Measurements from ENCODE around the gene RTN3.

RTN3 gene

DNA sequence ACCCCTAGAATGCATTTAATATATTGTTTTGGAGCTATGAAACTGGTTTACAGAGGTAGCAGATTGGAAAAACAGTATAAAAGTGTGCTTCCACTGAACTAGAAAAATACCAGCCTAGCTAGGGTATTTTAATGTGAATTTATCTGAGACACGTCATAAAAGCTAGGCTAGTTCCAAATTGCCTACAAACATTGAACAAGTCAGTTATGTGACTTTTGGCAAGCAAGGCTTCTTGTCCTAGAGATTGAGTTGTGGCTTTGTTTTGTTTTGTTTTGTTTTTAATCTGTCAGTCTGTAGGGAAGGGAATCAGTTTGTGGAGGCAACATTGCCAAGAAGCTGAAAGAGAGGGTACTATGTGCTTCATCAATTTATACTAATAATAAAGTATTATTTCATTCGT, 24.2 kb downstream of the RTN3 start:
- Mint-ChIP-seq H3K27ac (no peak overlapping the region), H3K4me1 (peaks cover 4% of the 10 kb centered on the region), H3K27me3 (no peaks in the 10 kb centered on the region), H3K4me3 (no peak overlapping the region), H3K9me3 (no peaks in the 10 kb centered on the region), H3K36me3 (ENCODE audit: low read depth) (peaks cover 1% of the 10 kb centered on the region)
- DNase-seq (no peak), ATAC-seq (no peak)

DNA sequence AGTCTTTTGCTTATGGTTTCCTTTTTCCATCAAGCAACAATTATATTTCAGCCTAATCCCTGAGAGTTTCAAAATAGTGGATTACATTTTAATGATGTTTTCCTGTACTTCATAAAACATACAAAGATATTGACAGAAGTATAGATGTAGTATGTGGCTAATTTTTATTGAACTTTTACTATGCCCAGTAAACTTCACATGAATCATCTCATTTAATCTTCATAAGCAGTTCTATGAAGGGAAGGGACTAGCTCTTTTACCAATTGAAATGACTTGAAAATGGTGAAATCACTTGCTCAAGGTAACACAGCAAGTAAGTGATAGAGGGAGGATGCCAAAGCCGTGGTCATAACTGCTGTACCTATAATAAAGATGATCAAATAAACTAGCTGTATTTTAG, 27.5 kb downstream of the RTN3 start:
- Mint-ChIP-seq H3K4me3 (no peak overlapping the region), H3K4me1 (peaks cover 2% of the 10 kb centered on the region), H3K9me3 (no peaks in the 10 kb centered on the region), H3K27me3 (no peaks in the 10 kb centered on the region), H3K27ac (no peak overlapping the region), H3K36me3 (ENCODE audit: low read depth) (no peaks in the 10 kb centered on the region)
- ATAC-seq (no peak), DNase-seq (no peak)

DNA sequence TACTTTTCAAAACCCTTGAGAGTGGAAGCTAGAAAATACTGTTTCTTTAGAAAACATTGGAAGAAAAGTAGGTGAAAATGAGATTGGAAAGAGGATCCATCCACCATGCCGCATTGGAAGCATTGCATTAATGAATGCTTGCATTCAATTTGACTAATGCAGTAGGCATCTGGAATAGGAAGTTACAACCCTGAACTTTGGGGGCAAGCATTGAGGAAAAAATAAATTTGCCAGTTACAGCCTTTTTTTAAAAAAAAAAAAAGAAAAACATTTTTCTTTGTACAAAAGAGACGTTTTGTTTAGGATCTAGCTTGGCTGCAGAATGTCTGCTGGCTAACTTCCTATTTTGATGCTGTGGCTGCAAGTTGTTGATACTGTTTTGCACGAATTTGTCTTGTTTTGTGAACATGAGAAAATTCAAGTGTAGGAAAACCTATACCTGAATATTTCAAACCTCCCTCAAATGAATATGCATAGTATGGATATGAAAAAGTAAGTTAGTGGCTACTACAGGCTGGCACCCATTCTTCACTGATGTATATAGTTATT, 28.1 kb downstream of the RTN3 start:
- no peak for ATAC-seq
- no peaks in the 10 kb centered on the region for H3K4me1 Mint-ChIP-seq

DNA sequence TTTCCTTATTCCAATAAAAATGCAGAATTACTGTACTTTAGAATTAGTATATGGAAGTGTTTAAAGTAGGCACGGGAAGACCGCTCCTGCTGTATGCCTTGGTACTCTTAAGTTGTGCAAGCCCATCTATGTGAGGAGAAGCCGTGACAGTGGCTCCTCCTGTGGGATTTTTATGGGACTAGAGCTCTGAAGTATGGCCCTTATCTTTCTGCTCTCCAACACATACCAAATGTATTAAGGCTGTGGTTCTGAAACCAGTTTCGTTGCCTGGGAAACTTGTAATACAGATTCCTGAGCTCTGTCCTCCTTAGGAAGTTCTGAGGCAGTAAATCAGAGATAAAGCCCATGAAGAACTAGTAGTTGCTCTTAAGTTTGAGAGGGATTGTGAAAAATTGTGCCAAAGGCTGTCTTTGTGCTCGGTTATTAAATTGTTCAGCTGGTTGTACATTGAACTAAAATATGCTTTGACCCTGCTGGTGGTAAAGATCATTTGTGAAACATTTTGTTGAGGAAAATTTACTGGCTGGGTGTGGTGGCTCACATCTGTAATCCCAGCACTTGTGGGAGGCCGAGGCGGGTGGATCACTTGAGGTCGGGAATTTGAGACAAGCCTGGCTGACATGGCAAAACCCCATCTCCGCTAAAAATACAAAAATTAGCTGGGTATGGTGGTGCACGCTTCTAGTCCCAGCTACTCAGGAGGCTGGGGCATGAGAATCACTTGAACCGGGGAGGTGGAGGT, 29.3 kb downstream of the RTN3 start:
- Mint-ChIP-seq H3K4me3 (no peak overlapping the region), H3K27ac (no peak overlapping the region), H3K9me3 (no peaks in the 10 kb centered on the region), H3K4me1 (no peaks in the 10 kb centered on the region), H3K27me3 (no peaks in the 10 kb centered on the region), H3K36me3 (ENCODE audit: low read depth) (peaks cover 2% of the 10 kb centered on the region)
- no peak for ATAC-seq
- DNase-seq = no peak

More for the DNA sequence above, 28.1 kb downstream of the RTN3 start:
- no peak overlapping the region for H3K27ac Mint-ChIP-seq
- H3K27me3 Mint-ChIP-seq = no peaks in the 10 kb centered on the region
- peaks cover 2% of the 10 kb centered on the region for H3K36me3 Mint-ChIP-seq (ENCODE audit: low read depth)
- H3K9me3 Mint-ChIP-seq = no peaks in the 10 kb centered on the region
- no peak for DNase-seq
- H3K4me3 Mint-ChIP-seq = no peak overlapping the region

DNA sequence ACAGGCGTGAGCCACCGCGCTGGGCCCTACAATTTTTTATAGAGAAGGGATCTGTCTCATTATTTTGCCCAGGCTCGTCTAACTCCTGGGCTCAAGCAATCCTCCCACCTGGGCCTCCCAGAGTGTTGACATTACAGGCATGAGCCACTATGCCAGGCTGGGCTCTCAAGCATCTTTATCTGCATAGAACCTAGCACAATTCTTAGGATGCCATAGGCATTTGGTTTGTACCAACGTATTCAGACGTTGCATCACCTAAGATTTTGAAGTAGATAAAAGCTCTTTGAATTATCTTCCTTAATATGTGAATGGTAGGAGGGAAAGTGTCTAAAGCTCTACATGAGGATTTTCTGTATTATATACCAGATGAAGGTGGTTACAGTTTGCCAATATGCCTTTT, 30.5 kb downstream of the RTN3 start:
- no peak overlapping the region for H3K4me3 Mint-ChIP-seq
- H3K9me3 Mint-ChIP-seq = no peaks in the 10 kb centered on the region
- H3K36me3 Mint-ChIP-seq (ENCODE audit: low read depth) = peaks cover 2% of the 10 kb centered on the region
- no peaks in the 10 kb centered on the region for H3K27me3 Mint-ChIP-seq
- no peak overlapping the region for H3K27ac Mint-ChIP-seq
- no peak for ATAC-seq
- DNase-seq = no peak
- H3K4me1 Mint-ChIP-seq = no peaks in the 10 kb centered on the region

DNA sequence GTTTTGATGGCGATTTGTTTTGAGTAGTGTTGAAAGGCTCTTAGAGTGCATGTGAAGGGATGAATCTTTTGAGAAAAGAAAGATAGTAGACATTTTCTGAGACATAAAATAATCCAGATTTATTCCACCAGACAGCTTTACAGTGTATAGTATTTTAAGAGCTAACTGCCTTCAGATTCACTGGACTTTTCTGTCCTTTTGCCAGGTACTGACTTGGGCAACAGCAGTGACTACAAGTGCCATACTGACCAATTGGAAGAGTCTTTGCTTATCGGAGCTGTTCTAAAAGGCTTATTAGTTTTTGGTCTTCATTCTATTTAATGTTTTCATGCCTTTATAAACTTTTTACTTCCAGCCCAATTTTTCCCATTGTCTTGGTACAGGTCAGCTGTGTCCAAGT, 32.5 kb downstream of the RTN3 start:
- ATAC-seq = no peak

DNA sequence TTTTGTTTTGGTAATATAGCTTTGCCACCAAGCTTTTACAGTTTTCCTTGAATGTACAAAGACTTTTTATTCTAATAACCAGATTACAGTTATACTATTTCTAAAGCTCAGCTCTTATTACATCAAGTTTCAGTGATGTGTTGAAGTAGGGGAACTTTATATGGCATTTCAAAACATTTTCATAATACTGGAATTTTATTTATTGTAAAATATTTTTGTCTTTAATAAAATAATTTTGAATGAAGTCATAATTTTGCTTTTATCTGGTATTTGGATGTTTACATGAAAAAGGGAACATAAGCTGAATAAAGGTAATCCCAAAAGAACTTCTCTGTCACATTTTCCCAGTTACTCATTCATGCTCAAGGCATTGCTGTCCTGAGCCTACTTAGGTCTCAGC, 34.7 kb downstream of the RTN3 start:
- ATAC-seq (no peak), DNase-seq (no peak)
- Mint-ChIP-seq H3K27me3 (no peaks in the 10 kb centered on the region), H3K9me3 (no peaks in the 10 kb centered on the region), H3K4me3 (no peak overlapping the region), H3K4me1 (no peaks in the 10 kb centered on the region), H3K36me3 (ENCODE audit: low read depth) (peaks cover 2% of the 10 kb centered on the region), H3K27ac (no peak overlapping the region)

More for the DNA sequence above, 32.5 kb downstream of the RTN3 start:
- Mint-ChIP-seq H3K9me3 (no peaks in the 10 kb centered on the region), H3K27ac (no peak overlapping the region), H3K4me1 (no peaks in the 10 kb centered on the region), H3K4me3 (no peak overlapping the region), H3K36me3 (ENCODE audit: low read depth) (peaks cover 2% of the 10 kb centered on the region), H3K27me3 (no peaks in the 10 kb centered on the region)
- no peak for DNase-seq

DNA sequence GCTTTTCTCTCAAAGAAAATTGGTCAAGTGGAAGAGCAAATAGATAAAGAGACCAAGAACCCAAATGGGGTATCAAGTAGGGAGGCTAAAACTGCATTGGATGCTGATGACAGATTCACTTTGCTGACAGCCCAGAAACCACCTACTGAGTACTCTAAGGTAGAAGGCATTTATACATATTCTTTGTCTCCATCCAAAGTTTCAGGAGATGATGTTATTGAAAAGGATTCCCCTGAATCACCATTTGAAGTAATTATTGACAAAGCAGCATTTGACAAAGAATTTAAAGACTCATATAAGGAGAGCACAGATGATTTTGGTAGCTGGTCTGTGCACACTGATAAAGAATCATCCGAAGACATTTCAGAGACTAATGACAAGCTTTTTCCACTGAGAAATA, 37.7 kb downstream of the RTN3 start:
- H3K36me3 Mint-ChIP-seq (ENCODE audit: low read depth) = peaks cover 2% of the 10 kb centered on the region
- H3K4me3 Mint-ChIP-seq = no peak overlapping the region
- H3K27ac Mint-ChIP-seq = no peak overlapping the region
- H3K27me3 Mint-ChIP-seq = no peaks in the 10 kb centered on the region
- no peaks in the 10 kb centered on the region for H3K9me3 Mint-ChIP-seq
- ATAC-seq = no peak
- no peaks in the 10 kb centered on the region for H3K4me1 Mint-ChIP-seq
- DNase-seq = no peak

DNA sequence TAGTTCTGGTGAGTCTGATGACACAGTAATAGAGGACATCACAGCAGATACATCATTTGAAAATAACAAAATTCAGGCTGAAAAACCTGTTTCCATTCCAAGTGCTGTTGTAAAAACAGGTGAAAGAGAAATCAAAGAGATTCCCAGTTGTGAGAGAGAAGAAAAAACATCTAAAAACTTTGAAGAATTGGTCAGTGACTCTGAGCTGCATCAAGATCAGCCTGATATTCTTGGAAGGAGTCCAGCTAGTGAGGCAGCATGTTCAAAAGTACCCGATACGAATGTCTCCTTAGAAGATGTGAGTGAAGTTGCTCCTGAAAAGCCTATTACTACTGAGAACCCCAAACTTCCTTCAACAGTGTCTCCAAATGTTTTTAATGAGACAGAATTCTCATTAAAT, 38.7 kb downstream of the RTN3 start:
- H3K27ac Mint-ChIP-seq = no peak overlapping the region
- H3K4me1 Mint-ChIP-seq = no peaks in the 10 kb centered on the region
- no peaks in the 10 kb centered on the region for H3K36me3 Mint-ChIP-seq (ENCODE audit: low read depth)
- no peak for ATAC-seq
- no peaks in the 10 kb centered on the region for H3K9me3 Mint-ChIP-seq
- no peak for DNase-seq
- H3K27me3 Mint-ChIP-seq = no peaks in the 10 kb centered on the region
- H3K4me3 Mint-ChIP-seq = no peak overlapping the region

DNA sequence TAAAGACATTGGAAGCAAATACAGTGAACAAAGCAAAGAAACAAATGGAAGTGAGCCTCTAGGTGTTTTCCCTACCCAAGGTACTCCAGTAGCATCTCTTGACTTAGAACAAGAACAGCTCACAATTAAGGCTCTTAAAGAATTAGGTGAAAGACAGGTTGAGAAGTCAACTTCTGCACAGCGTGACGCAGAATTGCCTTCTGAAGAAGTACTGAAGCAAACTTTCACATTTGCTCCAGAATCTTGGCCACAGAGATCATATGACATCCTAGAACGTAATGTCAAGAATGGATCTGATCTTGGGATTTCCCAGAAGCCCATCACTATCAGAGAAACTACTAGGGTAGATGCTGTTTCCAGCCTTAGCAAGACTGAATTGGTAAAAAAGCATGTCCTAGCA, 39.3 kb downstream of the RTN3 start:
- Mint-ChIP-seq H3K4me3 (no peak overlapping the region), H3K27ac (no peak overlapping the region), H3K36me3 (ENCODE audit: low read depth) (no peaks in the 10 kb centered on the region), H3K27me3 (no peaks in the 10 kb centered on the region), H3K4me1 (no peaks in the 10 kb centered on the region), H3K9me3 (no peaks in the 10 kb centered on the region)
- DNase-seq = no peak
- no peak for ATAC-seq

DNA sequence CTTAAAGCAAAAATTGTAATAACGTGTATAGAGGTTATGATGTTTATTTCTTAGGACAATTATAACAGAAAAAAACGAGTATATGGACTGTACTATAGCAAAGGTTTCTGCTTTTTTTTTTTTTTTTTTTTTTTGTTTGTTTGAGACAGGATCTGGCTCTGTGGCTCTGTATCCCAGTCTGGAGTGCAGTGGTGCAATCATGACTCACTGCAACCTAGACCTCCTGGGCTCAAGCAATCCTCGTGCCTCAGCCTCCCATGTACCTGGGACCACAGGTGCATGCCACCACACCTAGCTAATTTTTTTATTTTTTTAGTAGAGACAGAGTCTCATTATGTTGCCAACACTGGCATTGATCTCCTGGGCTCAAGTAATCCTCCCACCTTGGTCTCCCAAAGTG, 48.0 kb downstream of the RTN3 start:
- H3K4me3 Mint-ChIP-seq = no peak overlapping the region

DNA sequence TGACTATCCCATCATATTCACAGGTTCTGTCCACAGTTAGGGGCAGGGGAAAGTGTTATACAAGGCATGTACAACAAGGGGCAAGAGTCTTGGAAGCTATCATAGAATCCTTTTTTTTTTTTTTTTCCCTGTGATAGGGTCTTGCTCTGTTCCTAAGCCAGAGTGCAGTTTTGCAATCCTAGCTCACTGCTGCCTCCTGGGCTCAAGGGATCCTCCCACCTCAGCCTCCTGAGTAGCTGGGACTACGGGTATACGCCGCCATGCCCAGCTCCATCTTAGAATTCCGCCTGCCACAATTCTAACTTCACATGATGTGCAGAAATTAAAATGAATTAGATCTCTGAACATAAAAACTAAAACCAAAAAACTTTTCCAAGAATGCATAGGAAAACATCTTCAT, 55.6 kb downstream of the RTN3 start:
- H3K9me3 Mint-ChIP-seq = no peaks in the 10 kb centered on the region
- H3K27ac Mint-ChIP-seq = no peak overlapping the region
- ATAC-seq (no peak), DNase-seq (no peak)
- H3K36me3 Mint-ChIP-seq (ENCODE audit: low read depth) = no peaks in the 10 kb centered on the region
- peaks cover 2% of the 10 kb centered on the region for H3K4me1 Mint-ChIP-seq
- H3K27me3 Mint-ChIP-seq = no peaks in the 10 kb centered on the region
- no peak overlapping the region for H3K4me3 Mint-ChIP-seq

More for the DNA sequence above, 48.0 kb downstream of the RTN3 start:
- Mint-ChIP-seq H3K9me3 (no peaks in the 10 kb centered on the region), H3K36me3 (ENCODE audit: low read depth) (no peaks in the 10 kb centered on the region), H3K27me3 (no peaks in the 10 kb centered on the region), H3K4me1 (no peaks in the 10 kb centered on the region), H3K27ac (no peak overlapping the region)
- DNase-seq (no peak), ATAC-seq (no peak)

DNA sequence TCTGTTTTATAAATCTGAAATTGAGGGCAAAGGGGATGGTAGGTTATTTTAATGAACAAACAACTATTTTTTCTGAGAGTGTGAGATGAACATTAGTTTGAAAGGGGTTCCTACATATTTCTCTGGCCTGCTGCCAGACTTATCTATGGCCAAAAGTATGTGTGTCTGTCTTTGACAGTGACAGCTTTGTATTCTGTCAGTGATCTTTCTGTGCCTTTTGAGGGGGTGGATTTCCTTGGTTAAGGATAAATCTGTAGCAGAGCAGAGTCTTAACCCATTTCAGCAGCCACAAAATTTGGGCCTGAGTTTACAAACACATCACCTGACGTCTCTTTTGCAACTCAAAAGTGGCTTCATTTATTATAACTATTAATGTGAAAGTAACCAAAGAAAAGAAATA, 56.4 kb downstream of the RTN3 start:
- no peaks in the 10 kb centered on the region for H3K36me3 Mint-ChIP-seq (ENCODE audit: low read depth)
- H3K4me1 Mint-ChIP-seq = peaks cover 2% of the 10 kb centered on the region
- ATAC-seq = no peak
- no peak for DNase-seq
- H3K27ac Mint-ChIP-seq = no peak overlapping the region
- H3K27me3 Mint-ChIP-seq = no peaks in the 10 kb centered on the region
- H3K9me3 Mint-ChIP-seq = no peaks in the 10 kb centered on the region
- no peak overlapping the region for H3K4me3 Mint-ChIP-seq

DNA sequence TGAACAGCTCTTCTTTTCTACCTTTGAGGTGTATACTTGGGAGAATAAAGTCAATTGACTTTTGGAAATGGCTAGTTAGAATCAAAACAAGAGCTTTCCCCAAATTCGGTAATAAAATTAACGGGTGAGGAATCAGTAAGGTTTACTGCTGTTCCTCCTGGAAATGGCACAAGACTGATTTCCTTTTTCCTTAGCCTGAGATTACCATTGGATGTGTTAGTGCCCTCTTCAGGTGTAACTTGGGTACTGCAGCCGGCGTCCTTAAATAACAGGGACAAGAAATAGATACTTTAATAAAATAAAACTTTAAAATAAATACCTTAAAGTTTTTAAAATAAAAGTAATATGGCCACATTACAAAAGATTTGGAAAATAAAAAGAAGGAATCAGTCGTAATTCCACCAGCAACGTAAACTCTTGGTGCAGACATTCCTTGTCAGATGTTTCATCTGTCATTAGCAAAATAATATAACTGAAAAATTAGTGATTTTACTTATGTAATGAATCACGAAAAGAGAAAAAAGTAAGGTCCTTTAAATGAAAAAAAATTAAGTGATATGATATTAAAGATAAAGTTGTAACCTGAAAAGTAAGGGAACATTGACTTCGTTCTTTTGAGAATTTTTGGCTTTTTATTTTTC, 57.5 kb downstream of the RTN3 start:
- no peaks in the 10 kb centered on the region for H3K9me3 Mint-ChIP-seq
- H3K27ac Mint-ChIP-seq = no peak overlapping the region
- H3K27me3 Mint-ChIP-seq = no peaks in the 10 kb centered on the region
- H3K4me3 Mint-ChIP-seq = no peak overlapping the region
- H3K4me1 Mint-ChIP-seq = peaks cover 2% of the 10 kb centered on the region
- no peaks in the 10 kb centered on the region for H3K36me3 Mint-ChIP-seq (ENCODE audit: low read depth)
- ATAC-seq (no peak), DNase-seq (peak; percentile 71)

DNA sequence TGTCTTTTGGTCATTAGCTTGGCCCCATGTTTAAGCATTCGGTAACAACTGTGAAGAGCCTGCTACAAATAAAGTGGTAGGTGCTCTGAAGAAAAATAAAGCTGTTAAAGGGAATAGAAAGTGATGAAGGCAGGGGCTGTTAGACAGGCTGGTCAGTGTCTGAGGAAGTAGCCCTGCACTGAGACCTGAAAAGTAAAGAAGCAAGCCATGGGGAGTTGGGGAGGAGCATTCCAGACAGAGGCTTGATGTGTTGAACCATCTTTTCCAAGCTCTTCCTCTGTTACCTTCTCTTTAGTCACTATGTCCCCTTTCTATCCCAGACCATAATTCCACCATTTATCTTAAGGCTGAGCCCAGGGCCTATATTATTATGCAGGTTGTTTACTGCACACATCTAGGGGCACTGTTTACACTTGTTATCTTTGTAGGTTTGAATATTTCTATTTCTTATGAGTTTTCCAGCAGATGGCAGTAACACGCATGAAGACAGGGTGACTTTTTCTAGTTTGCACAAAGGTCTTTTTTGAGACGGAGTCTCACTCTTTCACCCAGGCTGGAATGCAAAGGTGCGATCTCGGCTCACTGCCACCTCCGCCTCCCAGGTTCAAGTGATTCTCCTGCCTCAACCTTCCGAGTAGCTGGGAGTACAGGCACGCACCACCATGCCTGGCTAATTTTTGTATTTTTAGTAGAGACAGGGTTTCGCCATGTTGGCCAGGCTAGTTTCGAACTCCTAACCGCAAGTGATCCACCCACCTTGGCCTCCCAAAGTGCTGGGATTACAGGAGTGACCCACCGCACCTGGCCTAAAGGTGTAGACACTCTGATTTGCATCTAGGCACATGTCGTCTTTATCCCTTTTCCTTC, 64.2 kb downstream of the RTN3 start:
- no peaks in the 10 kb centered on the region for H3K36me3 Mint-ChIP-seq (ENCODE audit: low read depth)
- H3K4me1 Mint-ChIP-seq = no peaks in the 10 kb centered on the region
- no peaks in the 10 kb centered on the region for H3K9me3 Mint-ChIP-seq
- H3K27me3 Mint-ChIP-seq = no peaks in the 10 kb centered on the region
- no peak overlapping the region for H3K4me3 Mint-ChIP-seq
- DNase-seq (no peak), ATAC-seq (no peak)
- no peak overlapping the region for H3K27ac Mint-ChIP-seq

Measured in activated naive CD8-positive, alpha-beta T cell treated with anti-CD3 and anti-CD28 coated beads, Interleukin-2, amount 50 U/mL, for 24 hours (primary cell).